ENCODE measurements around the gene SSTR3. TPM values are rescaled to one million over a fixed set of nuclear protein-coding genes. Genes with fewer than 3 reads are reported as not detected.

Gene SSTR3
- total and polyA plus RNA-seq, 2 experiments from 2014 or later: not detected

DNA sequence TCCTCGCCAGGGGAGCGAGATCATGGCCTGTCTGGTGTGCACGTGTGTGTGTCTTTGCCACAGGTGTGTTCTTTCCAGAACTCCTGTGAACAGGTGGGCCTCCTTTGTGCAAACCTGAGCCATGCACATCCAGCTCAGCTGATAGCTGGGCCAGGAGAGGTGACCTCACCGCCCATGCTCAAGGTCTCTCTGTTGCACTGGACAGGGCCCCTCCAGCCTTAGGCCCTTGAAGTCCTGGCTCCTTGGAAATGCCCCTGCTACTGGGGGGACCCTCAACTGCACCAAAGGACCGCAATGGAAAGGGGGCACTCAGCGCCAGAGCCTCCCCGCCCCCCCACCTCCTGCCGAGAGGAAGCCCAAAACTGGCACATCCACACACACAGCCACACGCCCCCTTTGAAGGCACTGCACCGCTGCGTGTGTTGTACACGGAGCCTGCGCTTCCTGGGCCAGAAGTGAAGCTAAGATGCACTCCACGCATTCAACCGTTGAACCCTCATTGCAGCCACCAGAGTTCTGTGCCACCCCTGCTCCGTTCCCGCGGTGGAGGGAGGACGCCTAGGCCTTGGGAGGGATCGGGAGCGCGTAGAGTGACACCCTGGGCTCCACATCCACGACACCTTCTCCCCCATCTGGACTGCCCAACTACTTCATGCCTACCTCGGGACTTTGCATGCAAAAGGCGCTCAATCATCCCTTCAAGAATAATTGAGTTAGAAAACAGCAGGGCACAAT, 46.2 kb downstream of the SSTR3 start:
- Histone ChIP-seq H2AFZ (no peak overlapping the region), H3K4me2 (ENCODE audit: unreplicated experiment) (no peak overlapping the region), H4K20me1 (ENCODE audit: insufficient read depth) (no peaks in the 10 kb centered on the region), H3K4me3 (no peak overlapping the region), H3K9me2 (ENCODE audit: insufficient read depth) (no peaks in the 10 kb centered on the region), H3K27me3 (replicated peaks; ENCODE audit: insufficient read depth) (no peaks in the 10 kb centered on the region), H3K79me2 (ENCODE audit: insufficient read depth) (no peaks in the 10 kb centered on the region), H3K36me3 (ENCODE audit: low read depth) (no peaks in the 10 kb centered on the region), H3K27ac (no peak overlapping the region), H3K9ac (no peak overlapping the region), H3F3A (ENCODE audit: insufficient read depth) (no peaks in the 10 kb centered on the region), H3K9me3 (ENCODE audit: low read depth) (no peaks in the 10 kb centered on the region), H3K4me1 (ENCODE audit: insufficient read depth) (no peaks in the 10 kb centered on the region)
- no peak for TF ChIP-seq EZH2 (IDR thresholded peaks at IDR 0.05; ENCODE audit: insufficient read depth, poor library complexity, severe bottlenecking)
- TF ChIP-seq EZH2phosphoT487 (IDR thresholded peaks at IDR 0.05; ENCODE audit: insufficient read depth, low read depth): no peak
- DNase-seq: no peak
- in situ Hi-C loops (cut with MboI): no loop called here
- 44 to 46% methylated on average over 22 to 25 of the region's 25 CpGs for WGBS, 2 experiments (ENCODE audit: low coverage in 1 of 2, low lambda C conversion rate in 2 of 2, missing lambda C conversion rate in 2 of 2)

- no peaks in the 10 kb centered on the region for H3K9me2 ChIP-seq (ENCODE audit: insufficient read depth)
- H3K4me1 ChIP-seq (ENCODE audit: insufficient read depth): no peaks in the 10 kb centered on the region
- no peak overlapping the region for H3K9ac ChIP-seq
- no peaks in the 10 kb centered on the region for H3K79me2 ChIP-seq (ENCODE audit: insufficient read depth)
- WGBS, 2 experiments (ENCODE audit: low coverage in 1 of 2, low lambda C conversion rate in 2 of 2, missing lambda C conversion rate in 2 of 2): 65 to 67% methylated on average over 9 of the region's 9 CpGs
- TF ChIP-seq EZH2phosphoT487 (IDR thresholded peaks at IDR 0.05; ENCODE audit: insufficient read depth, low read depth): no peak
- TF ChIP-seq EZH2 (IDR thresholded peaks at IDR 0.05; ENCODE audit: insufficient read depth, poor library complexity, severe bottlenecking): no peak
- no peak overlapping the region for H3K27ac ChIP-seq
- H3K4me2 ChIP-seq (ENCODE audit: unreplicated experiment): no peak overlapping the region
- H3F3A ChIP-seq (ENCODE audit: insufficient read depth): no peaks in the 10 kb centered on the region
- no peaks in the 10 kb centered on the region for H3K9me3 ChIP-seq (ENCODE audit: low read depth)
- no peaks in the 10 kb centered on the region for H4K20me1 ChIP-seq (ENCODE audit: insufficient read depth)
- H3K4me3 ChIP-seq: no peak overlapping the region
- no peaks in the 10 kb centered on the region for H3K36me3 ChIP-seq (ENCODE audit: low read depth)
- H2AFZ ChIP-seq: no peak overlapping the region
- 0 out of 2 replicates have a peak, but pooled peaks cover 4% of the 10 kb centered on the region for H3K27me3 ChIP-seq (replicated peaks; ENCODE audit: insufficient read depth)
- in situ Hi-C loops (cut with MboI): no loop called here
- no peak for DNase-seq
Measured at GRCh38 chr22:37165066-37165465, 47.2 kb downstream of the SSTR3 start.

- Histone ChIP-seq H3K9ac (no peak overlapping the region), H3K4me2 (ENCODE audit: unreplicated experiment) (no peak overlapping the region), H3K27ac (no peak overlapping the region), H3K79me2 (ENCODE audit: insufficient read depth) (no peaks in the 10 kb centered on the region), H3K36me3 (ENCODE audit: low read depth) (no peaks in the 10 kb centered on the region), H3K27me3 (replicated peaks; ENCODE audit: insufficient read depth) (peaks cover 8% of the 10 kb centered on the region; the same call in 1 of the 2 replicates), H3K9me3 (ENCODE audit: low read depth) (no peaks in the 10 kb centered on the region), H3F3A (ENCODE audit: insufficient read depth) (no peaks in the 10 kb centered on the region), H2AFZ (no peak overlapping the region), H3K4me1 (ENCODE audit: insufficient read depth) (no peaks in the 10 kb centered on the region), H3K9me2 (ENCODE audit: insufficient read depth) (no peaks in the 10 kb centered on the region), H3K4me3 (no peak overlapping the region), H4K20me1 (ENCODE audit: insufficient read depth) (no peaks in the 10 kb centered on the region)
- in situ Hi-C loops (cut with MboI): no loop called here
- 36 to 62% methylated on average over 3 to 5 of the region's 5 CpGs for WGBS, 2 experiments (ENCODE audit: low coverage in 1 of 2, low lambda C conversion rate in 2 of 2, missing lambda C conversion rate in 2 of 2)
- DNase-seq: no peak
- no peak for TF ChIP-seq EZH2 (IDR thresholded peaks at IDR 0.05; ENCODE audit: insufficient read depth, poor library complexity, severe bottlenecking)
- no peak for TF ChIP-seq EZH2phosphoT487 (IDR thresholded peaks at IDR 0.05; ENCODE audit: insufficient read depth, low read depth)
Measured at GRCh38 chr22:37164505-37164887, 47.8 kb downstream of the SSTR3 start.

- Histone ChIP-seq H3K9ac (no peak overlapping the region), H3K4me3 (no peak overlapping the region), H3K79me2 (ENCODE audit: insufficient read depth) (no peaks in the 10 kb centered on the region), H3K9me2 (ENCODE audit: insufficient read depth) (no peaks in the 10 kb centered on the region), H2AFZ (no peak overlapping the region), H3K27me3 (replicated peaks; ENCODE audit: insufficient read depth) (peaks cover 11% of the 10 kb centered on the region; the same call in 1 of the 2 replicates), H3F3A (ENCODE audit: insufficient read depth) (no peaks in the 10 kb centered on the region), H3K4me2 (ENCODE audit: unreplicated experiment) (no peak overlapping the region), H3K4me1 (ENCODE audit: insufficient read depth) (no peaks in the 10 kb centered on the region), H3K27ac (no peak overlapping the region), H3K36me3 (ENCODE audit: low read depth) (no peaks in the 10 kb centered on the region), H4K20me1 (ENCODE audit: insufficient read depth) (no peaks in the 10 kb centered on the region), H3K9me3 (ENCODE audit: low read depth) (no peaks in the 10 kb centered on the region)
- WGBS, 2 experiments (ENCODE audit: low coverage in 1 of 2, low lambda C conversion rate in 2 of 2, missing lambda C conversion rate in 2 of 2): 66% methylated on average over 21 of the region's 22 CpGs
- no peak for DNase-seq
- no peak for TF ChIP-seq EZH2phosphoT487 (IDR thresholded peaks at IDR 0.05; ENCODE audit: insufficient read depth, low read depth)
- no peak for TF ChIP-seq EZH2 (IDR thresholded peaks at IDR 0.05; ENCODE audit: insufficient read depth, poor library complexity, severe bottlenecking)
- in situ Hi-C loops (cut with MboI): no loop called here
Measured at GRCh38 chr22:37163575-37164504, 48.4 kb downstream of the SSTR3 start.

All from GM23248 (cell line).